HG03066 (cell line): ENCODE results near the gene ADAMTS4.

Source experiments
- ATAC-seq: cut with Tn5 transposase; IDR thresholded peaks from one replicate; pipeline ENCODE4 v1.9.1; 2021; ENCODE audit warnings: low read depth; ENCODE audit not compliant: unreplicated experiment

The ADAMTS4 gene

GRCh38 chr1:161196521-161197451 is 2.1 kb downstream of the ADAMTS4 start:
- no peak for ATAC-seq

GRCh38 chr1:161196111-161196510 is 2.7 kb downstream of the ADAMTS4 start:
- no peak for ATAC-seq

- no peak for ATAC-seq
These were observed 3.7 kb downstream of the ADAMTS4 start for GRCh38 chr1:161195171-161195570.

GRCh38 chr1:161193561-161194235 is 5.2 kb downstream of the ADAMTS4 start:
- no peak for ATAC-seq

- peak; percentile 61 for ATAC-seq
These were observed 6.1 kb downstream of the ADAMTS4 start for GRCh38 chr1:161192476-161193465.

GRCh38 chr1:161191971-161192370 is 6.9 kb downstream of the ADAMTS4 start:
- no peak for ATAC-seq

- ATAC-seq: no peak
These were observed 7.8 kb downstream of the ADAMTS4 start for GRCh38 chr1:161190962-161191521.

GRCh38 chr1:161189036-161189435 is 9.8 kb downstream of the ADAMTS4 start:
- no peak for ATAC-seq

GRCh38 chr1:161188381-161188780 is 10.5 kb downstream of the ADAMTS4 start:
- ATAC-seq: no peak

GRCh38 chr1:161187311-161187710 is 11.5 kb downstream of the ADAMTS4 start:
- ATAC-seq: no peak

GRCh38 chr1:161185732-161186311 is 13.0 kb downstream of the ADAMTS4 start:
- peak; percentile 35 for ATAC-seq

GRCh38 chr1:161185282-161185682 is 13.6 kb downstream of the ADAMTS4 start:
- peak; percentile 60 for ATAC-seq

- ATAC-seq: peak; percentile 52
These were observed 16.6 kb downstream of the ADAMTS4 start for GRCh38 chr1:161182214-161182613.

GRCh38 chr1:161180639-161181038 is 18.2 kb downstream of the ADAMTS4 start:
- ATAC-seq: no peak

GRCh38 chr1:161179698-161180097 is 19.2 kb downstream of the ADAMTS4 start:
- no peak for ATAC-seq

GRCh38 chr1:161177936-161178244 is 21.0 kb downstream of the ADAMTS4 start:
- ATAC-seq: no peak

GRCh38 chr1:161177112-161177935 is 21.5 kb downstream of the ADAMTS4 start, which contains the start of gene B4GALT3:
Gene B4GALT3 (minus strand): TSS chr1:161177507. CDS start chr1:161176060, 1,447 bp downstream.
- ATAC-seq: peak; percentile 68

GRCh38 chr1:161176468-161177111 is 22.3 kb downstream of the ADAMTS4 start:
- no peak for ATAC-seq
